Endometrial microvascular endothelial cells (primary cell): ENCODE measurements around the gene AURKB. TPM values are rescaled to one million over a fixed set of nuclear protein-coding genes. Genes with fewer than 3 reads are reported as not detected.
"Not testable (repeated sequence)": the region's sequence is repeated elsewhere in the genome, so short reads cannot be mapped to it uniquely, and the experiment has no call there.

Experiments used
- in situ Hi-C: cut with HindIII; loops from 2 replicates; pipeline ENCODE4 v1.10.0; 2017; ENCODE audit warnings: low sequenced_read_pairs, low pct_unique_long_range_greater_than_20kb; ENCODE audit errors: inconsistent ontology term
- total RNA-seq: library from RNA; depleted of rRNA; stranded (reverse); fragments of >200 nt; gene quantifications from one replicate; pipeline ENCODE4 v1.2.3, GENCODE V29; 2015; ENCODE audit errors: inconsistent ontology term

The AURKB gene
- total RNA-seq, 1 donor from 2014 or later = 100 TPM

DNA sequence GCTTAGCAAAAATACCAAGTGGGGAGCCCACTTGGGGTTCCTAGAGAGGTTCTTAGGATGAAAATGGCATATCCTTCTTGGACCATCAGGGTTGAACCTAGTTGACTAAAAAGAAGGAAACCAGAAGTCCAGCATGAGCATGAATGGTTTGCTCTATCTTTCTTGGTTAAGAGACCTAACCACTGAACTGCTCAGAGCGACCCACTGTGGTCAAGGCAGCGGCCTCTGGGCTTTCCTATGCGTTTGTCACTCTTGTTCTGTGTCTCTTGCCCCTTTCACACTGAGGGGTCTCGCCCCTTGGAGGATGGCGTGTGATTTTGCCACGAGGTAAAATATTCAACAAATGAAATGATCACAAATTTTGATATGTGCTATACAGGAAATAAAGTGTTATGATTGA, 19.9 kb downstream of the AURKB start:
- in situ Hi-C loops = no loop called here

DNA sequence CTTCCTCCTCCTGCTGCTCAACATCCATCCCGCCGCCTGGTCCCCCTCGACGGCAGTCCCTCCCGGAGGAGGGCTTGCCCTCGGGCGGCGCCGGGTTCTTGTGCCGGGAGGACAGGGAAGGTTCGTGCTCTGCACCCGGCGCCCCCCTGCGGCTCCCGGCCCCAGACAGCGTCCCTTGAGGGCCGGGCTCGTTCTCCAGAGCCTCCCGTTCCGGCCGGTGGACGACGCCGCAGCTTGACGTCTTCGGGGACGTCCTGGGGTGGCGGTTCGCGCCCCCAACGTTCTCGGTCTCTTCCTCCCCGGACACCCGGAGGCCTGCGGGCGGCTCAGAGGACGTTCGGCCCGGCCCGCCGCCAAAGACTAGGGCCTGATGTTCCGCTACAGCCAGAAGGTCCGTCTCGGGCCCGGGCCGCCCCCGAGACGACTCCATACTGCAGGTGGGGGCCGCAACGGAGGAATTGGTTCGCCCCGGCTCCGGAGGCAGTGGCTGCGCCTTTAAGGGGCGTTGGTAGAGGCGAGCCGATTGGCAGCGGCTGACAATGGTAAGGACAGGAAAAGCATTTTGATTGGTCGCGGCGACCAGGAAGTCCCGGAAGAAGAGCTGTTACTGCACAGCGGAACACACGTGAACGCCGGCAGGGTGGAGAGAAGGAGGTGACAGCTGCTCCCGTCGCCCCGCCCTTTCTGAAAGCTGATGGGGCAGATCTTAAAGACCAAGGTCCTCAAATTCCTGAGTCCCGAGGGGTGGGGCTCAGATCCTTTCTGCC, 20.5 kb downstream of the AURKB start, which contains the start of gene BORCS6:
BORCS6 (minus strand) TSS at position 470 of the 767 bp plus-strand sequence; CDS start at position 430, 40 bp downstream.
- in situ Hi-C loops = no loop called here

DNA sequence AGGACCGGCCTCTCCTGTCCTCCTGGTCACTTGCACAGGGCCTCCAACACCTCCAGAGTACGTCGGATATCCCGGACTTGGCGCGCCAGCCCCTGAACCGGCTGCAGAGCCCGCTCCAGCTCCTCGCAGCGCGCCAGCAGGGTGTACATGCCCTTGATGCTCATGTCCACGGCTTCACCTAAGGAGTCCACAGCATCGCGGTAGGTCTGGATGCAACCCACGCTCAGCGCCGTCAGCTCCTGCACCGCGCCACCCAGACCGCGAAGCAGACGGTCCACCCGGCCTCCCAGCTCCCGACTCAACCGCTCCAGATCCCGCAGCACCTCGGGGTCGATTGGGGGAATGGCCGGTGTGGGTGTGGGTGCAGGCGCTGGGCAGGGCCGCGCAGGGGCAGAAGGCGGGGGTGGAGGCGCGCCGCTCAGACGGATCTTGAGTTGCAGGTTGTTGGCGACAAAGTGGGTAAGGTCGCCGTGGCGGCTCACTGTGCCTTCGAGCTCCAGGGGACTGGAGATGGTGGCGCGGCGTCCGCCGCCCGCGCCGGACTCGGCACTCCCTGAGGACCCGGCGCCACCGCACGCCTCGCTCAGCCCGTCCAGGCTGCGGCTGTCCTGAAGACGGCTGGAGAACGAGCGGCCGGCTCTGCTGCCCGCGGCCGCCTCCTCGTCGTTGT, 21.2 kb downstream of the AURKB start:
- in situ Hi-C loops = no loop called here

DNA sequence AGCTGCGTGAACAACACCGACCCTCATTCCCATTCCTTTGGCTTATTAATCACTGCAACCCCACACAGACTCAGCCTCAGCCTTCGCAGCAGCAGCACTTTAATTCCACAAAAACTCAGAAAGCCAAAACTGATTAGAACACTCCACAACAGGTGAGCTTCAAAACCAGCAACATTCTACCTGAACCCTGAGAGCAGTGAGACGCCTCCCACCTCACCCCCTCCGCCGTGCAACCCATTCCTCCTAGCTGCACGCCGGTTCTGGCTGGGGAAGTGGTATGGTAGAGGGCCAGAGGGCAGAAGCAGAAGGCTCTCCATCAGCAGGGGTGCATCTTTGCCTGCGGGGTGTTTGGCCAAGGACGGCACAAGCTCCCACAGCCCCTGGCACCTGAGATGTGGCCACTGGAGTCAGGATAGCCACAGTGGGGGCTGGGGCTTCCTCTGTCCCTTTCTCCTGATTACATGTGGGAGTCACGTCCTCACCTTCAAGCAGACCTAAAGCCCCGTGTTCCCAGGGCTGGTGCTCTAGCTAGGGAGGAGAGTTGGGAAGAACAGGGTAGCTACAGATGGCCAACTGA, 22.0 kb downstream of the AURKB start:
- in situ Hi-C loops = no loop called here

DNA sequence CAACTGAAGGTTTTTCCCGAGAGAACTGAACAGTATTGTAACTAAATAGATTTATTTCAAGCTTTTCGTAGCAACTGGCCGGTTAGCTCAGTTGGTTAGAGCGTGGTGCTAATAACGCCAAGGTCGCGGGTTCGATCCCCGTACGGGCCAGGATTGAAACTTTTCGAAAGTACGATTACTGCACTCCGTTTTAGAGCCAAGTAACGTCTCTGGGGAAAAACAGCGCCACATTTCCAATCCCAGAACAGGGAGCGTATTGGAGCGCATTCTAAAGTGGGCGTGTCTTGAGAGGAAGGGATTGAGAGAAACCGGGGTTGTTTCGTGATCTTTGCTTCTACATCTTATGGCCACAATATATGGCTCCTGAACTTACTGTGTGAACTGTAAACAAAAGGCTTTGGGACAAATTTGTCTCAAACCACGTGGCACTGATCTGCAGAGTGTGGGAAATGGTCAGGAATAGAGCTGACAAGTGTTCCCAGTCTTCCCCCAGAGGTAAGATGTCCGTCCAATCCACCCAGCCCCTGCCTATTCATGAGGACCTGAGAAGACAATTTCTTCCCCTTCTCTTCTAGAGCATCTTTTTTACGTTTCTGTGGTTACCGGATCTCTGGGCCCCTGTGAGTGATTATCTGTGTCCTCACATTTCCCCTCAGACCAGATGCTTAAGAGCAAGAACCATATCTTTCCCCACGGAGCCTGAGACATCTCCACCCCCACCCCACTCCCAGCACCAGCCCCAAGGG, 22.7 kb downstream of the AURKB start:
- in situ Hi-C loops = no loop called here

DNA sequence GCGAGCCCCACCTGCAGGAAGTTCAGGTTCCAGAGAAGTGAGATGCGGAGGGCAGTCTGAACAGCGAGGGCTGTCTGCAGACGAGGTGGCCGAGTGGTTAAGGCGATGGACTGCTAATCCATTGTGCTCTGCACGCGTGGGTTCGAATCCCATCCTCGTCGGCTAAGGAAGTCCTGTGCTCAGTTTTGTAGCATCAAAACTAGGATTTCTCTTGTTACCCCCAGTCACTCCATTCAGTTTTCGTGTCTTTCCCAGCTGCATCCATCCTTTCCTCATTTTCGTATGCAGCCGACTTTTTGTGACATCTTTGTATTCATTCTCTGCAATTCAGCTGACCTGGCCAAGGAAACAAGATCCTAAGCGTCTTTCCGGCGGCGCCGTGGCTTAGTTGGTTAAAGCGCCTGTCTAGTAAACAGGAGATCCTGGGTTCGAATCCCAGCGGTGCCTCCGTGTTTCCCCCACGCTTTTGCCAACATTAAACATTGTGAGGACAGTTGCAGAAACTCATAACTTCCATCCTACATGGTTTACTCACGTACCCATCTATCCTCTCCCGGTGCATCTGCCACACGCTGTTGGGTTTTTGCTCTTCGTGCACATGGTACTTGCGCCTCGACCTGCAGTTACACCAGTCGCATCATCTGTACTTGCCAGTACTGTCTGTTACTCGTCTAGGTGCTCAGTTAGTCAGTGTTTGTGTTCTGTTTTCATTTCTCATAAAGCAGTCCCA, 23.4 kb downstream of the AURKB start:
- in situ Hi-C loops = no loop called here

DNA sequence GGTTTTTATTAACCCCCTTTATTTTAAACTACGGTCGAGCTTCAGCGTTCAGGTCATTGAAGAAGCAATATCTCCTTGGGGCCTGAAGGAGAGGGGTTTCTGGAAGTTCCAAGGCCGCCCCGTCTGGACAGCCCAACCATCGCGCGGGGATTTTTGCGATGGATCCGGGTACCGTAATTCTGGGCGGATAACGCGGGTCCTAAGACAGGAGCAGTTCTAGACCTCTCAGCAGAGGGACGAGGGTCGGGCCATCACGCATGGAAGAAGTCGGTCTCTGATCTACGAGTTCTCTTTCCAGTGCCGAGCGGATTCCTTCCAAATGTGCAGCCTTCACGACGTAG, 24.0 kb downstream of the AURKB start:
- in situ Hi-C loops = no loop called here

DNA sequence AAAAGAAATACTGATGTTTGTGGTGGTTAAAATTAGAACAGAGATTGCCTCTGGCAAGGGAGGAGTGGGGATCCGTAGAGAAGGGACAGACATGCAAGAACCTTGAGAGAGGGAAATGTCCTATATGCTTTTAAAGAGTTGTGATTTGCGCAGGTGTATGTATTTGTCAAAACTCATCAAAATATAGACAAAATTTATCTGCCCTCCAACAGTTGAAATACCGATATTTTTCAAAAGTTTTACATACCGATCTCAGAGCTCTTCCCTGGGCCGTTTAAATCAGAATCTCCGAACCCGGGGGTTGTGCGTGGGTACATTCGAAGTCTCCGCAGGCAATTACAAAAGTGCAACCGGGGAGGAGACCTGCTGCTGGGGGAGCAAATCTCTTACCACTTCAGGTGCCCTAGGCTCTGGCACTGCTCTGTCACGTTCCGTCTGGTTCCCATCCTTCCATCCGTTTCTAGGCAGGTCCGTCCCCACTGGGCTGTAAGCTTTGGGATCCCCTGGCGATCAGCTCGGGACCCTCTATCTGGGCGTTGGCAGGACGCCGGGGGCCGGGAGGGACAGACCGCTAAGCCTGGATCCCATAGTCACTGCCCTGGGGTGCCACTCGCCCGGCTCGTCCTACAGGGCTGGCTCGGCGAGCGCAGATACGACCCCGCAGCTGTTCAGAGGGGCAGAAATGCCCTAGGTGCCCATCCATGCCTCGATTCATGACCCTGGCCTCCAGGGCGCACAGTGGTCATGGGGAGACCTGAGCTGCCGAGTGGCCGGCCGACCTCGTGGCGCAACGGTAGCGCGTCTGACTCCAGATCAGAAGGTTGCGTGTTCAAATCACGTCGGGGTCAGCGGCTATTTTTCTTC, 24.6 kb downstream of the AURKB start:
- in situ Hi-C loops = no loop called here

DNA sequence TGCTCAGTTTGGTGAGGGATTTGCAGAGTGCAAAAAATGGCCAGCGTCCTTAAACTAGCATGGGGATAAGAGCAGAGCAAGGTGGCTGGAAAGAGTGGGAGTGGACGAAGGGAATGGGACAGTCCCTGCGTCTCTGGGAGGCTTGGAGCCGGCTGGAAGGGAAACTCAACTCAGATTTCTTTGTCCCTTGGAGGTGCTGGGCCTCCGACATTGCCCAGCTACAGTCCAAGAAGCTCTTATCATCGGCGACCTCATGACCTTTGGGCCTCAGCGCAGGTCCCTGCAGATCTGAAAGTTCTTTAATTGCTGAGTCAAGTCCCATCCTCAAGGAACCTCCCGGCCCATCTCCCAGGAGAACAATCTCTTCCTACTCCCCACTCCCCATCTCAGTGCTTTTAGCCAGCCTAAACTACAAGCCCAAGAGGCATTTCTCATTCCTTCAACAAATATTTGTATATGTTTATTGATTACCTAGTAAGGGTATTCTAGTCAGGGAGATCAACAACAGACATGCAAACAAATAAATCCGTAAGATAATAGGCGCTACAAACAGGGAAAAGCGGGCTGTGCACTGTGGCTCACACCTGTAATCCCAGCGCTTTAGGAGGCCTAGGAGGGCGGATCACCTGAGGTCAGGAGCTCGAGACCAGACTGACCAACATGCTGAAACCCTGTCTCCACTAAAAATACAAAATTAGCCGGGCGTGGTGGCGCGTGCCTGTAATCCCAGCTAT, 33.2 kb downstream of the AURKB start:
- in situ Hi-C loops = no loop called here

DNA sequence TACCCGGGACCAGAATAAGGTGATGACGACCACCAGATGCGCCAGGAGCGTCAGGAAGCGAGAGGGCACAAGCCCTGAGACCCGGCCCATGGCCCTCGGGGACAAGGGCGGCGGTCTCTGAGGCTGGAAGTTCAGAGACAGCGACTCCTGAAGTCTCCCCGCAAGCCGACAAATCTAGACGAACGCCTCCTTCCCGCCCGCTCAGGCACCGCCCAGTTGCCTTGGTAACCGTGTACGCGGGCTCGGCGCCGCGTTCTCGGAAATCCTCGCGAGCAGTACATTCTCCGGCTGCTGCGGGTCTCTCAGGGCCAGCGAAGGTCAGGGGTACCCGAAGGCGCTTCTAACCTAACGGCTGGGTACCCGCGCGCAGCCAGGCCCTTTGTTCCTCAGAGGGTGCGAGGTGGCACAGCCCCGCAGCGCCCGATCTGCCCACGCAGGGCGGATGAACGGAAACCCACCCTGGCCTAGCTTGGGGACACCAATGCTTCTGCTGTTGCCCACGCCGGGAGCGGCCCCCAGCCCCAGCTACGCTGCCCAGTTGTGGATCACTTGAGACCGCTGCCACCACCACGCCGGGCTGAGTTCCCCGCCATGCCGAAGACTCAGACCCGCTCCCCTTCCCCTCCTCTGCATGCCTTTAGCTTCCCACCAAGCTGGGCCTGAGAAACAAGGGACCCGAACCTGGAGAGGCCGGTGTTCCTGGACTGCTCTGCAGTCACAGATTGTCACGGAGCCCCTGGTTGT, 34.0 kb downstream of the AURKB start, which contains the start of gene TMEM107:
TMEM107 (minus strand) TSS at position 184 of the 744 bp plus-strand sequence; CDS start at position 90, 94 bp downstream.
- in situ Hi-C loops = no loop called here

DNA sequence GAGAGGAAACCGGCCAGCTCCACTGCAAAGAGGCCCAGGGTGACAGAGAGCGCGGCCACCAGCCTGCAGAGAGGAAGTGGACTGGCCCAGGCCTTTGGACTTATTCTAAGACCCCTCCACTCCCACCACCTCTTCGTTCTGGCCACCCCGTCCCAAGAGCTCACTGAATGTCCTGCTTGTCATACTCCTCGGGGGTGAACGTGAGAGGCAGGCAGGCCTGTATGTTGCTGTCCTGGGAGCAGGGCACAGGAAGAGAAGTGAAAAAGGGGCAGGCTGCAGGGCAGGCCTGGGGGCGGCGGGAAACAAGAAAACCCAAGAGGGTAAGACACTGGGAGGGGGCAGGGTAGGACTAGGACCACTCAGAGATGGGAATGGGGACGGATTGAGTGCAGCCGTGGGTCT, 34.6 kb downstream of the AURKB start:
- in situ Hi-C loops = no loop called here

DNA sequence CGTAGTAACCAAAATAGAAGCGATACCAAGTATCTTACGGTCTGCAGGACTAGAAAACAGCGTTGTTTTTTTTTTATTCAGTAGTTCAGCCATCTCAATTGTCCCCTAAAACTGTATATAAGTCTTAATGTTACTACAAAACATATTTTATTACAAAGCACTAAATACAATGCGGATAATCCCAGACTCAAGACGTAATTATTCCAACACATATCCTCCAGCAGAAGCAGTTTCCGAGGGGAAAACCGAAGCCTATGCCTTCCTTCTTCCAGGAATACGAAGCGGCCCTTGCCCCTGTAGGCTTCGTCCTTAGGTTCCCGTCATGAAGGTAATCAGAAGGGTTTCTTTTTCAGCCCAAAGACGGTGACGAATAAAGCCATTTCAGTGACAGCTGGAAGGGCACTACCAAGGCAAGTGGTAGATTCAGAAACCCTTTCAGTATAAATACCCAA, 36.5 kb downstream of the AURKB start:
- in situ Hi-C loops = no loop called here

DNA sequence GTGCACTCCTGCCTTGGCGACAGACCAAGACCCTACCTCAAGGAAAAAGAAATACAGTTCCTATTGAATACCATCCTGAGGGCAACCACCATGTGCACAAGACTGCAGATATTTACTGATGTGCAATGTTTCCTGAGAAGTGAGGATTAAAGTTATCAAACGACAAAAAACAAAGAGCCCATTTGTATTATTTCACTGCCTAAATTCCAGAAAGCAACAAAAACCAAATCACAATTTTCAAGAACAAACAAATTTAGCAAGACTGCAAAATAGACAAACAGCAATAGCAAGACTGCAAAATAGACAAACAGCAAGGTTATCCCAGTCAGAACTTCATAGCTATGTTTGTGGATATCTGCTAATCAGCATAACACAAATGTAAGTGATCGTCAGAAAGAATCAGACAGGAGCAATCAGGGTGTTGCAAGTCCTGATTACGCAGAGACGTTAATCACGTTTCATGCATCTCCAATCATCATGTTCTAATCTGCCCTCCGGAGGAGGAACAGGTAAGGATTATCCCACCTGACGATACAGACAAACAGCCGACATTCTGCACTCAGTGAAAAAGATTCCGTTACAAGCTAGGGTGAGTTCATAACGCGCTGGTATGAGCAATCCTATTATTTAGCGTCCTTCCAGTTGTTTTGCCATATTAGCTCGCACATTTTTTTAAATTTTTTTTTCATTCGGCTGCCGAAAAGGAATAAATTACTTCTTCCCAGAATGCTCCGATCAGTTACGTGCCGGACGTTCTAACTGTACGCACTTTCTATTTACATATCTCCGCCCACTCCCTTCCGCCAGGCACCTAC, 37.1 kb downstream of the AURKB start:
- in situ Hi-C loops = no loop called here

DNA sequence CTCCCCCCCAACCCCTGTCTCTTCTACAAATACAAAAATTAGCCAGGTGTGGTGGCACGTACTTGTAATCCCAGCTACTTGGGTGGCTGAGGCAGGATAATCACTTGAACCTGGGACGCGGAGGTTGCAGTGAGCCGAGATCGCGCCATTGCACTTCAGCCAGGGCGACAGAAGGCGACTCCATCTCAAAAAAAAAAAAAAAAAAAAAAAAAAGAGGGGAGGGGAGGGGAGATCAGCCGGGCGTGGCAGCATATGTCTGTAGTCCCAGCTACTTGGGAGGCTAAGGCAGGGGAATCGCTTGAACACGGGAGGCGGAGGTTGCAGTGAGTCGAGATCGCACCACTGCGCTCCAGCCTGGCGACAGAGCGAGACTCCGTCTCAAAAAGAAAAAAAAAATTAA, 40.2 kb downstream of the AURKB start:
- in situ Hi-C loops = not testable (repeated sequence)

DNA sequence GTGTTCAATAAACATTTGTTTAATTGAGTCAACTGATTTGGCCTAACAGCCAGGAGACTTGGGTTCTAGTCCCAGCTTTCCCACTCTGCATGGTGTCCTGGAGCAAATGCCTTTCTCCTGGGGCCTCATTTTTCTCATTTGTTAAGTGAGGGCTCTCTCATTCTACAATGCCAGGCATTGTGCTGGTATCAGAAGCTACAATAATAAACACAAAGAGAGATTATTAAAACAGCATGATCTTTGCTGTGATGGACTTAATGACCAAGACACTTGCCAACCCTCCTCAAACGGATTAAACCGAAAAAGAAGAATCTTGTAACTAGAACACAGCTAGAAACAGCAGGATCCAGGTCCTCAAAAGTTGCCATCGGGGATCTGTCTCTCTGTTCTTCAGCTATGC, 42.8 kb downstream of the AURKB start:
- in situ Hi-C loops = no loop called here

DNA sequence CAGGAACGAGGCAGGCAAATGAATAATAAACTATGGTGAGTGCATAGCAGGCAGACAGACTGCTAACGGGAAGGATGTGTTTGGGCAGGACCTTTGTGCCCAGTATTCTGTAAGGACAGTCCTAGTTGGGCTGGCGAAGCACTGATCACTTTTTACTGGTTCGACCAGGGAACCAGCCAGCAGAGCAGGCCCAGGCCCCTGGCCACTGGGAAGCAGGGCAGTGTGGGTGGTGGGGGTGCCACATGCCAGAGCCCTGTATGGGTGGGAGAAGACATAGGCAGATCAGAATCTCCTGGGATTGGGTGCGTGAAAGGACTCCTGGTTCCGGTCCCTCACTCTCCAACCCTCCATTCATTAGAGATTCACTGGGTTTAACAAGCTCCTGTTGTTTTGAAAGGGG, 43.6 kb downstream of the AURKB start:
- in situ Hi-C loops = no loop called here
